MM.1S (cell line): Measurements from ENCODE around the gene ACTR6.

Experiments used
- DNase-seq: peaks from one replicate; pipeline ENCODE4 v3.0.0-alpha.2; 2015
- H2AFZ ChIP-seq: fragments of 300-600 bp; sonication (generic); 2 replicates; pipeline ENCODE4 v1.6.0; 2016; ENCODE audit warnings: antibody characterized with exemption, low read length
- H3F3A ChIP-seq: fragments of 300-600 bp; sonication (generic); 2 replicates; pipeline ENCODE4 v1.6.1; 2016; ENCODE audit warnings: mild to moderate bottlenecking, antibody characterized with exemption, low read length, moderate library complexity, mixed read lengths; ENCODE audit not compliant: insufficient read depth
- H3K27ac ChIP-seq: fragments of 300-600 bp; sonication (generic); 2 replicates; pipeline ENCODE4 v1.5.1; 2016; ENCODE audit warnings: mild to moderate bottlenecking, low read length
- H3K27me3 ChIP-seq: fragments of 300-600 bp; sonication (generic); replicated peaks from 2 replicates; pipeline ENCODE4 v1.6.0; 2016; ENCODE audit warnings: low read length; ENCODE audit not compliant: insufficient read depth
- H3K36me3 ChIP-seq: fragments of 300-600 bp; sonication (generic); replicated peaks from 2 replicates; pipeline ENCODE4 v1.6.1; 2016; ENCODE audit warnings: mild to moderate bottlenecking, low read length, mixed read lengths; ENCODE audit not compliant: insufficient read depth
- H3K4me1 ChIP-seq: fragments of 300-600 bp; sonication (generic); 2 replicates; pipeline ENCODE4 v1.6.1; 2016; ENCODE audit warnings: low read length, mixed read lengths
- H3K4me2 ChIP-seq: fragments of 300-600 bp; sonication (generic); 2 replicates; pipeline ENCODE4 v1.6.0; 2016; ENCODE audit warnings: low read depth, low read length
- H3K4me3 ChIP-seq: fragments of 300-600 bp; sonication (generic); 2 replicates; pipeline ENCODE4 v1.5.1; 2016; ENCODE audit warnings: low read length, mixed read lengths
- H3K79me2 ChIP-seq: fragments of 300-600 bp; sonication (generic); 2 replicates; pipeline ENCODE4 v1.6.1; 2016; ENCODE audit warnings: mixed run types, low read length, mixed read lengths
- H3K9ac ChIP-seq: fragments of 300-600 bp; sonication (generic); 2 replicates; pipeline ENCODE4 v1.6.1; 2016; ENCODE audit warnings: low read length, mixed read lengths
- H3K9me2 ChIP-seq: fragments of 300-600 bp; sonication (generic); replicated peaks from 2 replicates; pipeline ENCODE4 v1.6.1; 2016; ENCODE audit warnings: mild to moderate bottlenecking, low read length, mixed read lengths; ENCODE audit not compliant: insufficient read depth
- H3K9me3 ChIP-seq: fragments of 300-600 bp; sonication (generic); replicated peaks from 2 replicates; pipeline ENCODE4 v1.6.1; 2016; ENCODE audit warnings: mild to moderate bottlenecking, low read length, mixed read lengths; ENCODE audit not compliant: insufficient read depth
- H4K20me1 ChIP-seq: fragments of 300-600 bp; sonication (generic); 2 replicates; pipeline ENCODE4 v1.6.1; 2016; ENCODE audit warnings: mild to moderate bottlenecking, low read length, moderate library complexity, mixed read lengths; ENCODE audit not compliant: insufficient read depth
- EZH2 ChIP-seq: fragments of 300-600 bp; sonication (generic); optimal IDR thresholded peaks from 2 replicates; pipeline ENCODE3; 2017; ENCODE audit warnings: low read depth, mild to moderate bottlenecking, antibody characterized with exemption, low read length, mixed read lengths
- EZH2phosphoT487 ChIP-seq: fragments of 300-600 bp; sonication (generic); IDR thresholded peaks from 2 replicates; pipeline ENCODE4 v1.6.1; 2018; ENCODE audit warnings: antibody characterized with exemption, low read length
- TF ChIP-seq, protein P1 (sequence below): fragments of 300-600 bp; sonication (generic); IDR thresholded peaks from 2 replicates; pipeline ENCODE4 v1.5.1; 2016; ENCODE audit warnings: antibody characterized with exemption, low read length, mixed read lengths

ACTR6 gene

DNA sequence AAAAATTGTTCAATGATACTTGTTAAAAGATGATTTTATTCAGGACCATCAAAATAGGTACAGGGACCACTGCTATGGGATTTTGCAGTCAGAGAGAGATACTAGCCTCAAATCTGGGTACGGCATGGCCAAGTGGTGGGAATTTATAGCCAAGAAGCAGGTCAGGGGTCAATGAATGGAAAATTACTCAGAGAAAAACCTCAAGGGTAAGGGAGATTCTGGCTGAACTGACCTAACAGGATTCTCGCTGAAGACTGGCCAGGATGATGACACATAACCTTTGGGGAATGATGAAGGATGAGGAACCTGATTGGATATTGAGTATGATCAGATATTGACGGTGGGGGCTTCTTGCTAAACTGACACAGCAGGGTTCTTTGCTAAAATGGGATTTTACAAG, 33.6 kb downstream of the ACTR6 start:
- no peaks in the 10 kb centered on the region for H3K27me3 ChIP-seq
- no peak overlapping the region for H3K27ac ChIP-seq
- no peak overlapping the region for H3K4me3 ChIP-seq
- H3K9me2 ChIP-seq: no peaks in the 10 kb centered on the region
- DNase-seq: no peak
- no peaks in the 10 kb centered on the region for H3K4me1 ChIP-seq
- no peak overlapping the region for H3K4me2 ChIP-seq
- no peaks in the 10 kb centered on the region for H3K36me3 ChIP-seq
- H3F3A ChIP-seq: no peaks in the 10 kb centered on the region
- H3K9ac ChIP-seq: no peak overlapping the region
- H4K20me1 ChIP-seq: no peaks in the 10 kb centered on the region
- no peak overlapping the region for H2AFZ ChIP-seq
- H3K79me2 ChIP-seq: no peaks in the 10 kb centered on the region
- TF ChIP-seq EZH2phosphoT487 (no peak), EZH2 (no peak)
- TF ChIP-seq, protein P1, sequence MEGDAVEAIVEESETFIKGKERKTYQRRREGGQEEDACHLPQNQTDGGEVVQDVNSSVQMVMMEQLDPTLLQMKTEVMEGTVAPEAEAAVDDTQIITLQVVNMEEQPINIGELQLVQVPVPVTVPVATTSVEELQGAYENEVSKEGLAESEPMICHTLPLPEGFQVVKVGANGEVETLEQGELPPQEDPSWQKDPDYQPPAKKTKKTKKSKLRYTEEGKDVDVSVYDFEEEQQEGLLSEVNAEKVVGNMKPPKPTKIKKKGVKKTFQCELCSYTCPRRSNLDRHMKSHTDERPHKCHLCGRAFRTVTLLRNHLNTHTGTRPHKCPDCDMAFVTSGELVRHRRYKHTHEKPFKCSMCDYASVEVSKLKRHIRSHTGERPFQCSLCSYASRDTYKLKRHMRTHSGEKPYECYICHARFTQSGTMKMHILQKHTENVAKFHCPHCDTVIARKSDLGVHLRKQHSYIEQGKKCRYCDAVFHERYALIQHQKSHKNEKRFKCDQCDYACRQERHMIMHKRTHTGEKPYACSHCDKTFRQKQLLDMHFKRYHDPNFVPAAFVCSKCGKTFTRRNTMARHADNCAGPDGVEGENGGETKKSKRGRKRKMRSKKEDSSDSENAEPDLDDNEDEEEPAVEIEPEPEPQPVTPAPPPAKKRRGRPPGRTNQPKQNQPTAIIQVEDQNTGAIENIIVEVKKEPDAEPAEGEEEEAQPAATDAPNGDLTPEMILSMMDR: no peak
- H3K9me3 ChIP-seq: no peaks in the 10 kb centered on the region

DNA sequence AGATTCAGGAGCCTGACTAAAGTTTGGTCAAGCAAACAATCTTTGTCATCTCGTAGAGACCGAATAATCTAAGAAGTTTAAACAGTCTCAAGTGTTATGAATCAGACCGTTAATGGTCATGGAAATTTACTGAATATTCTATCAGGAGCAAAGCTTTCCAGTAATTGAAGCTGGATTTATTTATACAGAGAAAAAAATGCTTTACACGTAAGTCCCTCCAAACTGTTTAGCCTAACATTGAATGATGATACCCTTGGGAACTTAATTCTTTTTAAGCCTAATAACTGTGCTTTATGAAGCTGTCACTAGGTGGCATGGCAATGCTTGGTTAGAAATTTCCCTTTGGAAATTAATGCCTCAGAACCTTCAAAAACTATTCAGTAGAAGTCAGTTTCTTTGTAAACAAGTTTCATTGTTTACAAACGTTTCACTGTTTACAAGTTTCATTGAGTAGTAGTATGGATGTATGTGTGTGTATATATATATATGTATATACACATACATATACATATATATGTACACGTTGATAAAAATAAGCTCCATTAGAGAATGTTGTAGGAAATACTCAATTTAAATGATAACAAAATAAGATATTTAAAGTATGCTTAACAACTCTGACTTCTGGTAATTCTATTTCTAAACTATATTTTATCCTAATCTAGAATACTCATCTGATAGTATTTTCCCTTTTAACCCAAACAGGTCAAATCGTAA, 34.1 kb downstream of the ACTR6 start:
- Histone ChIP-seq H3K9ac (no peak overlapping the region), H3K27ac (no peak overlapping the region), H3K27me3 (no peaks in the 10 kb centered on the region), H3K9me2 (no peaks in the 10 kb centered on the region), H2AFZ (no peak overlapping the region), H3K79me2 (no peaks in the 10 kb centered on the region), H3K4me3 (no peak overlapping the region), H3K4me2 (no peak overlapping the region), H4K20me1 (no peaks in the 10 kb centered on the region), H3K9me3 (no peaks in the 10 kb centered on the region), H3F3A (no peaks in the 10 kb centered on the region), H3K4me1 (no peaks in the 10 kb centered on the region), H3K36me3 (no peaks in the 10 kb centered on the region)
- peak; percentile 43 for DNase-seq
- TF ChIP-seq, protein P1: peak; percentile 67
- no peak for TF ChIP-seq EZH2phosphoT487

DNA sequence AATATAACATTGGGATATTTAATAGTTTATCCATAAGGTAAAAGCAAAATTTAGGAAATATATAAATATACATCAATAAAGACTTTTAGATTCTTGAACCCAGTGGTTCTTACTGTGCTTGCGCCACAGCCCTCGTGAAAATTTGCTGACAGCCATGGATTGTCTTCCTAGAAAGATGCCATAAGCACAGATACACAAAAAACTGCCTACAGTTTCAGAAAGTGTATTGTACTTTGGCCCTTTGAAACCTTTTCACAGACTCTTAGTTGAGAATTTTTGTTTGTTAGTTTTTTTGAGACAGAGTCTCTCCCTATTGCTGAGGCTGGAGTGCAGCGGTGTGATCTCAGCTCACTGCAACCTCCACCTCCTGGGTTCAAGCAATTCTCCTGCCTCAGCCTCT, 38.2 kb downstream of the ACTR6 start:
- no peak overlapping the region for H3K9ac ChIP-seq

More for the DNA sequence above, 38.2 kb downstream of the ACTR6 start:
- no peaks in the 10 kb centered on the region for H3K9me2 ChIP-seq
- H4K20me1 ChIP-seq: no peaks in the 10 kb centered on the region
- no peaks in the 10 kb centered on the region for H3K9me3 ChIP-seq
- no peaks in the 10 kb centered on the region for H3K36me3 ChIP-seq
- TF ChIP-seq EZH2phosphoT487 (no peak), EZH2 (no peak)
- TF ChIP-seq, protein P1: no peak
- H3K79me2 ChIP-seq: no peaks in the 10 kb centered on the region
- no peaks in the 10 kb centered on the region for H3K4me1 ChIP-seq
- H2AFZ ChIP-seq: no peak overlapping the region
- no peak overlapping the region for H3K27ac ChIP-seq
- no peak for DNase-seq
- no peaks in the 10 kb centered on the region for H3K27me3 ChIP-seq
- H3K4me2 ChIP-seq: no peak overlapping the region
- no peak overlapping the region for H3K4me3 ChIP-seq
- H3F3A ChIP-seq: no peaks in the 10 kb centered on the region
